GM19099 (cell line): ENCODE results near the gene UPK3BL2.
"Not testable (repeated sequence)": the region's sequence is repeated elsewhere in the genome, so short reads cannot be mapped to it uniquely, and the experiment has no call there.

Experiments used
- POLR2A ChIP-seq: IDR thresholded peaks from 3 replicates; pipeline ENCODE4 v1.6.1; 2011; ENCODE audit warnings: low read depth; ENCODE audit not compliant: insufficient read length; ENCODE audit errors: extremely low read depth

Gene UPK3BL2, protein sequence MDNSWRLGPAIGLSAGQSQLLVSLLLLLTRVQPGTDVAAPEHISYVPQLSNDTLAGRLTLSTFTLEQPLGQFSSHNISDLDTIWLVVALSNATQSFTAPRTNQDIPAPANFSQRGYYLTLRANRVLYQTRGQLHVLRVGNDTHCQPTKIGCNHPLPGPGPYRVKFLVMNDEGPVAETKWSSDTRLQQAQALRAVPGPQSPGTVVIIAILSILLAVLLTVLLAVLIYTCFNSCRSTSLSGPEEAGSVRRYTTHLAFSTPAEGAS

DNA sequence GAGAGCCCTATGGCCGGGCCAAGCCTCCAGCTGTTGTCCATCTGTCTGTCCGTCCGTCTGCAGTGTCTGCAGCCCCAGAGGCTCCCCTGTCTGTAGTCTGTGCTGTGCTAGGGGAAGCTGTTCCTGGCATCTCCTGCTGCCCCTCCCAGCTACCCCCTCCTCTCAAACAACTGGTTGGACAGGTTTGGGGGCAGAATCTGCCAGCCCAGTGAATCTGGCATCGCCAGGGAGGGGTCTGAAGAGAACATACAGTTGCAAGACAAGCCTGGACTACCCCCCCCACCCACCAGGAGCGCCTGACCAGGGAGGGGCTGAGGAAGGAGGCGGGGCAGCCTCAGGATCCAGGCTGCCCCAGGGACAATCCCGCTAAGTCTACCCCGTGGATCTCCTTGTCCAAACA is at the start of gene UPK3BL2:
UPK3BL2 (minus strand) TSS at position 101 of the 400 bp plus-strand sequence; CDS start at position 41, 60 bp downstream.
- TF ChIP-seq POLR2A: not testable (repeated sequence)

- TF ChIP-seq POLR2A: peak; percentile 61
Measured at GRCh38 chr7:102572261-102573239, 29.1 kb upstream of the UPK3BL2 start, which contains the start of gene POLR2J3. POLR2J3 (minus strand) TSS chr7:102572583; CDS start chr7:102572521, 62 bp downstream.

DNA sequence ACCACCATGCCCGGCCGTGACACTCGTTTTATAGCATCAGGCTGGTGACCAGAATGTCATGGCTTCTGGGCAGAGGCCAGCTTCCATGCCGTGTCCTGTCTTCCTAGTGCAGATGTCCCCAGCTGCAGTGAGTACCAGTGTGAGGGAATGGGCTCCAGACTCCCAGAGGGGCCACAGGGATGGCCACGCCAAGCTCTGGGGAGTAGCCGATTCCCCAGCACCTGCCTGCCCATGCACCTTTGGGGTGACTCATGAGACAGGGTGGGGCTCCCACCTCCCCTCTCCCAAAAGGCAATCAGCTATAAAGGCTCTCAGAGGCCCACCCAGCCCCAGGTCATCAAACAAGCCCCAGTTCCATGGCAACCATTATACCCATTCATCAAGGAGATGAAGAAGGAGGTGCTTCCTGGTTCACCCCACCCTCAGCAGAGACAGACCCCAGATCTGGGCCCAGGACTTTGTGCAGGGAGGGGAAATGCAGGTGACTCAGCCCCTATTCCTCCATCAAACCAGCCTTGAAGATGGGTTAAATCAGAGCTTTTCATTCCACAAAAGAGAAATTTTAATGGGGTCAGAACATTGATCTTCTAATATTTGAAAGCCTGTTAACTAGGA is 7.4 kb upstream of the UPK3BL2 start, which contains the start of gene SPDYE2:
SPDYE2 (plus strand) TSS at position 419 of the 615 bp plus-strand sequence. CDS start 2,030 bp downstream, outside the sequence.
- not testable (repeated sequence) for TF ChIP-seq POLR2A

DNA sequence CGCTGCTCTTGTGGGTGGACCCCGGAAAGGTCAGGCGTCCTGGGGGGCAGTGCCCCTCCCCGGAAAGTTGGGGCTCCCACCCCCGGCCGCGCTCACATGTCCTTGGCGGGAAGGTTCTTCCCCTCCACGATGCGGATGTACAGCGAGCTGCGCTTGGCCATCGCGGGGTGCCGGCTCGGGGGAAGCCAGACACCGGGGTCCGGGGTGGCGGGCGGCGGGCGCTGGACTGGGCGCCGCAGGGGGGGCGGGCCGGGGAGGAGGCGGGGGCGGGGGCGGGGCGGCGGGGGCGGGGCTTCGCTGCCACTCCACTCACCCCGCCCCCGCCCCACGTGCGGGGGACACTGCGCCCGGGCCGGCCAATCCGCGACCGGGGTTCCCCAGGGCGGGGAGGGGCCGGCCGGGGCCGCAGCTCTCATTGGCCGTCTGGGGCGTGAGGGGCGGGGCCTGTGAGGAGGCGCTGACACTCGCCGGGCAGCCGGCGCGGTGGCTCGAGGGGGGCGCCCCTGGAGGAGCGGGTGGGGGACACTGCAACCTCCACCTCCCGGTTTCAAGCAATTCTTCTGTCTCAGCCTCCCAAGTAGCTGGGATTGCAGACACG is 25.8 kb downstream of the UPK3BL2 start, which contains the start of gene RASA4B:
RASA4B (minus strand) TSS at position 228 of the 598 bp plus-strand sequence; CDS start at position 161, 67 bp downstream.
- TF ChIP-seq POLR2A: not testable (repeated sequence)
